ENCODE results near the gene TPK1.

TPK1 gene

DNA sequence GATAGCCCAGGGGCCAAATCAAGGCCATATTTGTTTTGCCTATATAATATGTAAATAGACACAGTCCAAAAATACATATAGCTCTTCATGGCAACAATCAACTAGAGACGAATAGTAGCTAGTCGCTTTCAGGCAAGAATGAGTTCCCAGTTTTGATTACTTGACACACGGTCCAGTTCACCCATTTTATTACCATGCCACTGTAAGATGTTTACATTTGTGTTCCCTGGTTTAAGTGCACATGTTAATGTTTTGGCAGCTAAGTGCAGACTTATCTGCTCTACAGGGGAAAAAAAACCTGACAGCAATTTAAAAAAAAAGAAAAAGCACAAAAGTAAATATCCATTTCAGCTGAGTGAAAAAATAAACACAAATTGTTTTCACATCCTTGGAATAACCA is 213.1 kb downstream of the TPK1 start:
- DNase-seq (ENCODE audit: low spot score) = no peak
- TF ChIP-seq, protein P1, sequence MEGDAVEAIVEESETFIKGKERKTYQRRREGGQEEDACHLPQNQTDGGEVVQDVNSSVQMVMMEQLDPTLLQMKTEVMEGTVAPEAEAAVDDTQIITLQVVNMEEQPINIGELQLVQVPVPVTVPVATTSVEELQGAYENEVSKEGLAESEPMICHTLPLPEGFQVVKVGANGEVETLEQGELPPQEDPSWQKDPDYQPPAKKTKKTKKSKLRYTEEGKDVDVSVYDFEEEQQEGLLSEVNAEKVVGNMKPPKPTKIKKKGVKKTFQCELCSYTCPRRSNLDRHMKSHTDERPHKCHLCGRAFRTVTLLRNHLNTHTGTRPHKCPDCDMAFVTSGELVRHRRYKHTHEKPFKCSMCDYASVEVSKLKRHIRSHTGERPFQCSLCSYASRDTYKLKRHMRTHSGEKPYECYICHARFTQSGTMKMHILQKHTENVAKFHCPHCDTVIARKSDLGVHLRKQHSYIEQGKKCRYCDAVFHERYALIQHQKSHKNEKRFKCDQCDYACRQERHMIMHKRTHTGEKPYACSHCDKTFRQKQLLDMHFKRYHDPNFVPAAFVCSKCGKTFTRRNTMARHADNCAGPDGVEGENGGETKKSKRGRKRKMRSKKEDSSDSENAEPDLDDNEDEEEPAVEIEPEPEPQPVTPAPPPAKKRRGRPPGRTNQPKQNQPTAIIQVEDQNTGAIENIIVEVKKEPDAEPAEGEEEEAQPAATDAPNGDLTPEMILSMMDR (IDR thresholded peaks at IDR 0.05; ENCODE audit: extremely low read depth, insufficient read depth, missing control alignments) = no peak
- in situ Hi-C loops (cut with MboI; ENCODE audit: low pct_unique_long_range_greater_than_20kb, low sequenced_read_pairs, unreplicated experiment) = no loop called here

DNA sequence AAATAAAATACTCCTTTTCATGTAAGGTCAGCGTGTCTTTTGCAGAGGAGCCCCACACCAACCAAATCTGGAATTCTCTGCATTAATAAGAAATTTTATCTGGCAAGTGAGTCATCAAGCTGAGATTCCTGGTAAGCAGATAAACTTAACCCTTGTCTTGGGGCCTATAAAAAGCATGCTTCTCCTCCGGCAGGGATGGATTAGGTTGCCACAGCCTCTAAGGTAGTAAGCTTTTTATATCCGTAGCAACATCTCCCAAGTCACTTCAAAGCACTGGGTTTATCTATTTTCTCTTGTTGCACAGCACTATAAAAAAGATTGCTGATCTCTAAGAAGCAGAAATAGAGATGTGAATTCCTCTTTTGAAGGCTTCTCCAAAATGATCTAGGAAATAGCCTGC is 229.6 kb downstream of the TPK1 start:
- TF ChIP-seq, protein P1 (IDR thresholded peaks at IDR 0.05; ENCODE audit: extremely low read depth, insufficient read depth, missing control alignments) = no peak
- DNase-seq (ENCODE audit: low spot score) = no peak
- in situ Hi-C loops (cut with MboI; ENCODE audit: low pct_unique_long_range_greater_than_20kb, low sequenced_read_pairs, unreplicated experiment) = no loop called here

DNA sequence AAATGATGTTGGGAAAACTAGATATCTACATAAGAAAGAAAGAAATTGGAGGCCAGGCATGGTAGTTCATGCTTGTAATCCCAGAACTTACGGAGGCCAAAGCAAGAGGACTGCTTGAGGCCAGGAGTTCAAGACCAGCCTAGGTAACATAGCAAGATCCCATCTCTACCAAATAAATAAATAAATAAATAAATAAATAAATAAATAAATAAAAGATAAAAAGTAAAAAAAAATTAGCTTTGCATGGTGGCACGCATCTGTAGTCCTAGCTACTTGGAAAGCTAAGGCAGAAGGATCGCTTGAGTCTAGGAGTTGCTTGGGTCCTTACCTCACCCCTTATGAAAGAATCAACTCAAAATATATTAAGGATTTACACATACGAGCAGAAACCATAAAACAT is 238.9 kb downstream of the TPK1 start:
- DNase-seq (ENCODE audit: low spot score) = no peak
- in situ Hi-C loops (cut with MboI; ENCODE audit: low pct_unique_long_range_greater_than_20kb, low sequenced_read_pairs, unreplicated experiment) = no loop called here
- TF ChIP-seq, protein P1 (IDR thresholded peaks at IDR 0.05; ENCODE audit: extremely low read depth, insufficient read depth, missing control alignments) = no peak

DNA sequence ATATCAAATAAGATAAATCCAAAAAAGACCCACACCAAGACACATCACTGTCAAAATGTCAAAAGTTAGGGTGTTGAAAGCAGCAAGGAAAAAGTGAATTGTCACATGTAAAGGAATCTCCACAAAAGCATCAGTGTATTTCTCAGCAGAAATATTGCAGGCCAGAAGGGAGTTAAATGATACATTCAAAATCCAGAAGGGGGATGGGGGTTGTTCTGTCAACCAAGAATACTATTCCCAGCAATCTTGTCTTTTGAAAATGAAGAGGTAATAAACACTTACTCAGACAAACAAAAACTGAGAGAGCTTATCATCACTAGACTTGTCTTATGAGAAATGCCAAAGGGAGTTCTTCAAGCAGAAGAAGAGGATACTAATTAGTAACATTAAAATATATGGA is 241.3 kb downstream of the TPK1 start:
- DNase-seq (ENCODE audit: low spot score) = no peak
- TF ChIP-seq, protein P1 (IDR thresholded peaks at IDR 0.05; ENCODE audit: extremely low read depth, insufficient read depth, missing control alignments) = no peak
- in situ Hi-C loops (cut with MboI; ENCODE audit: low pct_unique_long_range_greater_than_20kb, low sequenced_read_pairs, unreplicated experiment) = no loop called here

DNA sequence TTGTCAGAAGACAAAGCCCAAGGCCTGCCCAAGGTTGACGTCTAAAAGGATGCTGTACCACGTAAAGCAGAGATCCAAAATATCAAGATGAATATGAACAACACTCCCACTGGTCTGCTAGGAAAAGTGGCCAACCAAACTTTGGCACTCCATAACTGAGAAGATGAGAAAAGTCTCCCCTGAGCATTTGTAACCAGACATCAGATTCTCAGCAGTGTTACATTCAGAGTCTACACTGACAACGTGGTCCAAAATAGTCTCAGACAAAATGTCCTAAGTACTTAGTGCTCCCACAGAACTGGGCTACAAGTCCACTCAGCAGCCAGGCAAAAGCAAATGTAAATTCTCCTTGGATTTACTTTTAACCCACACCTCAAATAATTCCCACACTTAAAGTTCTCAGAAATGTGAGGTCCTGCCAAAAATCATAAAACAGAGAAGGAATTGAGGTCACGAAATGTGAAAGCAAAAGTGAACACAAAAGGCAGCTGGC is 247.2 kb downstream of the TPK1 start:
- TF ChIP-seq, protein P1 (IDR thresholded peaks at IDR 0.05; ENCODE audit: extremely low read depth, insufficient read depth, missing control alignments) = no peak
- in situ Hi-C loops (cut with MboI; ENCODE audit: low pct_unique_long_range_greater_than_20kb, low sequenced_read_pairs, unreplicated experiment) = no loop called here

DNA sequence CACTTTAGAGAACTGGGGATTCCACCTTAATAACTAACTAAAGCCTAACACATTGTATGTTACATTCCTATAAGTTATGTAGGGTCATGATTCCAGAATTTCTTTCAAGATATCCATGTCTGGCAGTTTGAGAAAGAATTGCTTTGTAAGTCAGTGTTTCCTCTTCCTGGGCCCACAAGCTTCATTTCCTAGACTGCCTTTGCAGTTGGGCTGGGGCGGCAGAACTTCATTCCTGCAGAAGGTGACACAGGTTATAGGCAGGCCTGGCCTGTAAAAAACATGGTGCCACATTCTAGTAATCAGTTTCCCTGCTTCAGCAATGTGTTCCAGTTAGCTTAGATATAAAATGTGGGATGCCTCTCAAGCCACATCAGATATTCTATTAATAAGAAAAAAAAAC is 248.2 kb downstream of the TPK1 start:
- TF ChIP-seq, protein P1 (IDR thresholded peaks at IDR 0.05; ENCODE audit: extremely low read depth, insufficient read depth, missing control alignments) = no peak
- DNase-seq (ENCODE audit: low spot score) = no peak
- in situ Hi-C loops (cut with MboI; ENCODE audit: low pct_unique_long_range_greater_than_20kb, low sequenced_read_pairs, unreplicated experiment) = no loop called here

More for the DNA sequence above, 247.2 kb downstream of the TPK1 start:
- DNase-seq (ENCODE audit: low spot score) = no peak

DNA sequence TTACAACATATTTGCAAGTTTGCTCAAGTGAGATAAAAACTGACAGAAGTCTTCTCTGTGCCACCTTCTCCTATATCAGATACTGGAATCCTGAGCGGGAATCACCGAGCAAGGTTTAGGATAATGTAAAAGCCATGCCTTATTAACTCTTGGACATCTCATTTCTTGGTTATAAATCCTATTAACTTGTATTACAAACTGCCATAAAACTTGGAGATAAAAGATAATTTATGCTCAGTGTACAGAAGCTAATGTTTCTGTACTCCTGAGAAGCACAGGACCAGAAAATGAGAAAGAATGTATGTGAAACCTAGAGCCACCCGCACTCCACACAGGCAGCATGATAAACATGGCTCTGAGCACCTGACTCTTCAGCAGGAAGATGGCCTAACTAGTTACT is 251.1 kb downstream of the TPK1 start:
- no peak for DNase-seq (ENCODE audit: low spot score)
- in situ Hi-C loops (cut with MboI; ENCODE audit: low pct_unique_long_range_greater_than_20kb, low sequenced_read_pairs, unreplicated experiment) = no loop called here
- TF ChIP-seq, protein P1 (IDR thresholded peaks at IDR 0.05; ENCODE audit: extremely low read depth, insufficient read depth, missing control alignments) = no peak
